Neural cell (in vitro differentiated cells): ENCODE results near the gene NCOR1.

ENCODE experiments used
- CTCF ChIP-seq: fragments of 450-650 bp; IDR thresholded peaks from 2 replicates; pipeline ENCODE4 v1.5.1; 2014; ENCODE audit warnings: antibody characterized with exemption, mild to moderate bottlenecking, moderate library complexity; ENCODE audit not compliant: poor library complexity, severe bottlenecking
- EP300 ChIP-seq: fragments of 450-650 bp; conservative IDR thresholded peaks from 2 replicates; pipeline ENCODE4 v1.6.1; 2014; ENCODE audit warnings: antibody characterized with exemption, mild to moderate bottlenecking, moderate library complexity; ENCODE audit not compliant: poor library complexity, severe bottlenecking
- EZH2 ChIP-seq: fragments of 200-600, 300-800 bp; shearing (Covaris generic), sonication (generic); IDR thresholded peaks from 2 replicates; pipeline ENCODE4 v1.6.1; 2014; ENCODE audit warnings: antibody characterized with exemption, low read length, borderline replicate concordance, mild to moderate bottlenecking; ENCODE audit not compliant: insufficient read depth, poor library complexity, severe bottlenecking
- RAD21 ChIP-seq: fragments of 450-650 bp; conservative IDR thresholded peaks from 2 replicates; pipeline ENCODE4 v1.6.1; 2014; ENCODE audit warnings: antibody characterized with exemption, mild to moderate bottlenecking, moderate library complexity
- SMC3 ChIP-seq: fragments of 450-650 bp; conservative IDR thresholded peaks from 2 replicates; pipeline ENCODE4 v1.6.1; 2014; ENCODE audit warnings: antibody characterized with exemption, mild to moderate bottlenecking, moderate library complexity; ENCODE audit not compliant: poor library complexity
- TAF1 ChIP-seq: IDR thresholded peaks from 2 replicates; pipeline ENCODE4 v1.6.1; 2012; ENCODE audit warnings: low read depth

GRCh38 chr17:16106161-16106891 is 109.0 kb downstream of the NCOR1 start:
- TF ChIP-seq TAF1 (no peak), CTCF (no peak), EP300 (no peak), EZH2 (no peak), RAD21 (no peak), SMC3 (no peak)
